Measurements from ENCODE around the gene TM4SF20. TPM values are rescaled to one million over a fixed set of nuclear protein-coding genes. Genes with fewer than 3 reads are reported as not detected.
A peak's percentile ranks its signal among the peaks of the same experiment; 100 is the strongest.

Gene TM4SF20, protein sequence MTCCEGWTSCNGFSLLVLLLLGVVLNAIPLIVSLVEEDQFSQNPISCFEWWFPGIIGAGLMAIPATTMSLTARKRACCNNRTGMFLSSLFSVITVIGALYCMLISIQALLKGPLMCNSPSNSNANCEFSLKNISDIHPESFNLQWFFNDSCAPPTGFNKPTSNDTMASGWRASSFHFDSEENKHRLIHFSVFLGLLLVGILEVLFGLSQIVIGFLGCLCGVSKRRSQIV
- not detected for total RNA-seq
- long read RNA-seq, result 0 reads

DNA sequence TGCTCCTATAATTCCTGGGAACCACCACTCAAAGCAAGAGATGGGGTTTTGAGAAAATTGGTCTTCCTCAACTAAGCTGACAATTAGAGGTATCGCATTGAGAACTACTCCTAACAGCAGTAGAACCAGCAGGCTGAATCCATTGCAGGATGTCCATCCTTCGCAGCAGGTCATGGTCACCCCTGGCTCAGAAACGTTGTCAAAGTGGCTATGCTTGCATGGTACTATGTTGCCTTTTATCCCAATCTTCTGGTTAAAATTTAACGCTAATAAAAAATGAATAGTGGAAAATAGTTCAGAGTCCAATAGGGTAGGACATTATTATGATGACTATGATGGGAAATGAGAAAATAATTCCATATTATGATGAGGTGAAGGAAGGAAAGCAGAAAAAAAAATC is at the start of gene TM4SF20:
TSS of gene TM4SF20 (minus strand) at position 212 of the 400 bp plus-strand sequence. CDS start at position 174, 38 bp downstream.
- intact Hi-C loops (cut with DNase I), result no loop called here
- ATAC-seq (ENCODE audit: poor library complexity), result no peak
- DNase-seq, result no peak

DNA sequence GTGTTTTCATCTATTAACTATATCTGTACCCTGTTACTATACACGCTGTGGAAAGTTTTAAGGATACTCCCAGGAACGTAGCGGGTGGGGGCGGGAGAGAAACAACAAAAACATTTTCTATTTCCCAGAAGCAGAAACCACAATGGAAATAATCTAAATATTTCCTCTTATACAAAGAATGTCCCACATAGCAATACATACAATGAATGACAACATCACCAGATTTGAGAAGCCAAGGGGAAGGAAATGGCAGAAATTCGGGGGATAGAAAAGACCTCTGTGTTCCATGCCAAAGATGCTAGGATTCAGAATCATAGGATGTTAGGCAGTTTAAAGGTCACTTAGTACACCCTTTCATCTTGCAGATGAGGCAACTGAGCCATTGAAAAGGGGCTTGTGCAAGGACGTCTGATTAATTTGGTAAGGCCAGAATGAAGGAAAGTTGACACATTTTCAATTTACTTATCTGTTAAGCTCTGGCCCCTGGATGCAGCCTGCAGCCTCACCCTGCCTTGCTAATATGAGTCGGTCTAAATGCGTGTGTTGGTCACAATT is 49.7 kb upstream of the TM4SF20 start:
- DNase-seq, result no peak
- ATAC-seq (ENCODE audit: poor library complexity), result no peak
- intact Hi-C loops (cut with DNase I), result no loop called here

DNA sequence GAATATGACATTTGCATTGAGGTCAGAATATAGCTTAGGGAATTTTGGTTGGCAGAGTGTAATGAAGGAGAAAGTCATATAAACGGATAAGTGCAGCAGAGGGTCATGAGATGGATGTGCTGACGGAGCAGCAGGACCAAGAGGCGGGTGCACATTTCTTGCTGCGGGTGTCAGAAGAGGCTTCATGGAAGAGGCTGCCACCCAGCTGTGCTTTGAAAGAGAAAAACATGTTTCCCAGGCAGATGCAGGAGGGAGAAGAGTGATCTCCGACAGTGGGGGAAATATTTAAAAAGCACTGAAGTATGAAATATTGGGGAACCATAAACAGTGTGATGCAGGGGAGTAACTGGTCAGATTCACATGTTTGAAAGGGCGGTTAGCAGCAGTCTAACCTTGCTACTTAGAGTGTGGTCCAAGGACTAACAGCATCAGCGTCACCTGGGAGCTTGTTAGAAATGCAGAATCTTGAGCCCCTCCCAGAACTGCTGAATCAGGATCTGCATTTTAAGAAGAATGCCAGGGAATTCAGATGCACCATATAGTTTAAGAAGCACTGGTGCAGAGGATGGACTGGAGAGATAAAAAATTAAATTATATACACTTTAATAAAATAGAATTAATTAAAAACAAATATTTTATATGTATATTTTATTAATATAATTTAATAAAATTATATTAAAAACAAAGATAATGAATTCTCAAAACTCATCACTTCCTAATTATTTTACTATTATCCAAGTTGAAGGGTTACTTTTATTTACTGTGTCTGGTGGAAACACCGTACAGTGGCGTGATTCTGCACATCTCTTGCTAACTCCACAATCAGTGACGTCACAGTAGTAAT is 44.8 kb upstream of the TM4SF20 start:
- ATAC-seq (ENCODE audit: poor library complexity) (no peak), DNase-seq (no peak)
- intact Hi-C loops (cut with DNase I), result no loop called here

DNA sequence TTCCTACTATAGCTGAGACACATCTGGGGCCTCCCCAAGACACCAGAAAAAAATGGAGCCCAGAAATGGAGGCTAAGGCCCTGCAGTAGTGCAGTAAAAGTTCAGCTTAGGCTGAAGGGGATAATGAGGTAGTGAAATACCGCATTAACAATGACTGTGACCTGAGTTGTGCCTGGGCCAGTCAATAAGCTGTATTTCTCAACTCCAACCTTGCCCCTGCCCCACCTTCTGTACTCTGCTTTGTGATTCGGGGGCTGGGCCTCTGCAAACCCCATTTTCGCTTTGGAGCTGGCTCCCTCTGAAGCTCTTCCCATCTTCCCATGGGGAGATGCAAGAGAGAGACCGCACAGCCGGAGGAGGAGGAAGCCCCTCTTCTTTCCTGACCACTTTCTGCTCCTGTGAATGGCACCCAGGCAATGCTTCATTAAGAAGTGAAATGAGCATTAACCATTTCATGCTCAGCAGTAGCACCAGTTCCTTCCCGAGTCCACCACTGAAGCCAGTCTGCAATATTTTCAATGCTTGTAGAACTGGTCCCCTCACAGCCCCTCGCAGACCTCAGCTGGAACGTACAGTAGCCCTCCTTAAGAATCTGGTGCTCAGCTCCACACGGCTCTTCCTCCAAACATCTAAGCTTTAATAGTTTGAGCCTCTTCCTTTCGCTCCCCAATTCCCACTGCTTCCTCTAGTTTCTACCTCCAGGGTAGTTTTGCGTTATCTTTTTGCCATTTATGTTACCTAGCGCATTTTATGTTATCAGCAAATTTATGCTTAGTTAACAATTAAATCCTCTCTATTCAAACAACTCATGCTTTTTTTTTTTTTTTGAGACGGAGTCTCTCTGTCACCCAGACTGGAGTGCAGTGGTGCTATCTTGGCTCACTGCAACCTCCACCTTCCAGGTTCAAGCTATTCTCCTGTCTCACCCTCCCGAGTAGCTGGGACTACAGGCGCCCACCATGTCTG is 41.3 kb upstream of the TM4SF20 start:
- intact Hi-C loops (cut with DNase I), result no loop called here
- ATAC-seq (ENCODE audit: poor library complexity) (no peak), DNase-seq (no peak)

DNA sequence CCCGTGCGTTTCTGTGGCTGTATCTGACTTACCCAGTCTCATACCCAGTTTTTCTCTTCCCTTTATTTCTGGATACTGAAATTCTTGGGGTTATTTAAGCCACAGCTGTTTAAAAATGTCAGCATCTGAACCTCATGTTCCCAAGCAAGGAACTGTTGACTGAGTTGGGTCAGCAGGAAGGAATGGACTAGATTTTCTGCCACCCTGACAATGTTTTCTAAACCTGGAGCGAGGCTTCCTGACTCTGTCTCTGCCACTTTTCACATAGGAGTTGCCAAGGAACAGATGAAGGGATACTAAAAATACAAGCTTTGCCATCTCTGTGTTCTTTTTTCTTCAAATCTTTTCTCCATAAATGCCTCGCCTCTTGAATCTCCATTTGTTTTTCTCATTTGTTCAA is 37.6 kb upstream of the TM4SF20 start:
- DNase-seq (no peak), ATAC-seq (ENCODE audit: poor library complexity) (peak; percentile 43)
- intact Hi-C loops (cut with DNase I), result no loop called here

DNA sequence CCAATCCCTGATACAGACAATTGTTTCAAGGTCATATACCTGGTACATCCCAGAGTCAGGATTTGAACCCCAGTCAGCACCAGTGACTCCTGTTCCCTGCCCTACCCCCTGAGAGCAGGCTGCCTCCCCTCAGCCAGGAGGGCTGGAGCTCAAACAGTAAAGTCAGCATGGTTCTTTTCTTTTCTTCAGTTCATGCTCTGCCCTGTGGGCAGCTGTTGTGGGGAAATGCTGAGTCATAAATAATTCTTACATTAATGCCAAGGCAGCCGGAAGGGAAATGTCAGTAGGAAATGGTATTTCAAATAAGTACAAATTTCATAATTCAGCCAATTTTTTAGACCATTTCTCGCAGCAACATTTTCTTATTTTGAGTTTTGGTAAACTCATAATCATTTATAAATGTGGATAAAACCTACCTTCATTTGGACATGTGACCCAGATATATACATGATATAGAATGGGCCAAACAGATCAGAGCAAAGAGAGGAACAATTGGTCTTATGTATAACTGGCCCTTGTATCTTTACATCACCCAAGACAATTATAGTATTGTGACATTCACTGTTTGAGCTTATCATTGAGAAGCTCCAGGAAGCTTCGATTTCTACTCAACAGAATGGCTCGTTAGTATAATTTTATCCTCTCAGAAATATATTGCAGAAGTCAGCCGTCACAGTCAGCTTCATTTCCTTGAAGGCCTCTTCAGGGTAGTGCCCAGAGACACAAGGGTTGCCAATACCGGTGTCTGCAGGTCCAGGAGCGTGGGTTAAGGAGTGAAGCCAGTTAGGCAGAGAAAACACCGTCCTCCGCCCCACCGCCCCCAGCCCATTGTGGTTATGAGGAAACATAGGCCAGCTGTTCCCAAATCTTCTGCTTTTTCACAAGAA is 36.7 kb upstream of the TM4SF20 start:
- intact Hi-C loops (cut with DNase I), result no loop called here
- ATAC-seq (ENCODE audit: poor library complexity) (peak; percentile 89), DNase-seq (peak; percentile 74)

DNA sequence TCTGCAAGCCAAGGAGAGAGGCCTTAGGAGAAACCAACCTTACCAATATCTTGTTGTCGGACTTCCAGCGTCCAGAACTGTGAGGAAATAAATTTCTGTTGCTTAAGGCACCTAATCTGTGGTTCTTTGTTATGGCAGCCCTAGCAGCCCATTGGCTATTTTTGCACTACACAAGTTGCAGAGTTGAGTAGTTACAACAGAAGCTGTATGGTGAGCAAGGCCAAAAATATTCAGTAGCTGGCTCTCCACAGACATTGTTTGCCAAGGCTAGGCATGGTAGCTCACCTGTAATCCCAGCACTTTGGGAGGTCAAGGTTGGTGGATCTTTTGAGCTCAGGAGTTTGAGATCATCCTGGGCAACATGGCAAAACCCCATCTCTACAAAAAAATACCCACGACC is 35.7 kb upstream of the TM4SF20 start:
- no peak for DNase-seq
- intact Hi-C loops (cut with DNase I), result no loop called here

DNA sequence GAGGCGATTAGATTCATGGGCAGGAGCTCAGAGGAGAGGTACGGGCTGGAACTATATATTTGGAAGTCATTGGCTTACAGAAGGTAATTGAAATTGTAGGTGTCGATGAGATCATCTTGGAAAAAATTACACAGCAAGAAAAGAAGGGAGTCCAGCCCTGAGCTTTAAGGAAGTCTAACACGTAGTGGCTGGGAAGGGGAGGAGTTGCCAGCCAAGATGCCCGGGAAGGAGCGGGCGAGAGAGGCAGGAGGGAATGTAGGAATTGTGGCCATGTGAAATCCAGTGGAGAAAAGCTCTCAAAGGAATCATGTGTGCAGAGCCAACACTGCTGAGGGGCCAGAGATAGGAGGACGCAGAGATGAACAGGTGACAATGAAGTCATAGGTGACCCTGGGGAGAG is 34.3 kb upstream of the TM4SF20 start:
- intact Hi-C loops (cut with DNase I), result no loop called here
- no peak for ATAC-seq (ENCODE audit: poor library complexity)
- no peak for DNase-seq

More for the DNA sequence above, 35.7 kb upstream of the TM4SF20 start:
- ATAC-seq (ENCODE audit: poor library complexity), result no peak

DNA sequence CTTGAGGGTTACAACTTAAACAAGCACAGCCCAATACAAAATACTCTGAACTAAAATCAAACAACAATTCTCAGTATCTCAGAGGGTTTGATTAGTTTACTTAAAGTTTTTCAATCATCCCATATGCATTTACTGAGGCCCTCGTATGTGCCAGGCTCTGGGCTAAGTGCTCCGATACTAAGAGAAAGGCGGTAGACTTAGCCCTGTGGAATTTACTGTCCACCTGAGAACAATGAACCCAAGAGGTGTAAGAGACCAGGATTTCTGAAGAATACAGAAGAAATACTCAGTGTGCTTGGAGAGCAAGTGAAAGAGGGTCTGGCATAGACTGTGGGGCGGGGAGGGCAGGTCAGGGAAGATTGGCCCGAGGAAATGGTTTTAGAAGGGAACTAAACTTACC is 33.8 kb upstream of the TM4SF20 start:
- DNase-seq (no peak), ATAC-seq (ENCODE audit: poor library complexity) (no peak)
- intact Hi-C loops (cut with DNase I), result no loop called here

DNA sequence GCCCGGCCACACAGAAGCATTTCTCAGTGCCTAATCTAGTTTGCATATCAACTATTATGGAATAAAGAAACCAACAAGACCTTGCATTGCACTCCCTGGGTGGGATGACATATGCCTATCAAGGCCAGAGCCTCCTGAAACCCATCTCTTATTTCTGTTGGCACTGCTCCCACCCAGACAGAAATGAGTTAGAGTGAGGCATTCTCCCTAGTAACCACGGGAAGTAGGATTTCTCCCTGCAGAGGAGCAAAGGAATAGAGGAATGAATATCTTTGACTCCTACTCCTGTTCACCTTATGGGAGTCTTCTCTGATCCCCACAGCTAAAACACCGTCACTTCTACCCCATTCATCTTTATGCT is 32.9 kb upstream of the TM4SF20 start:
- intact Hi-C loops (cut with DNase I), result no loop called here
- no peak for ATAC-seq (ENCODE audit: poor library complexity)
- DNase-seq, result no peak

DNA sequence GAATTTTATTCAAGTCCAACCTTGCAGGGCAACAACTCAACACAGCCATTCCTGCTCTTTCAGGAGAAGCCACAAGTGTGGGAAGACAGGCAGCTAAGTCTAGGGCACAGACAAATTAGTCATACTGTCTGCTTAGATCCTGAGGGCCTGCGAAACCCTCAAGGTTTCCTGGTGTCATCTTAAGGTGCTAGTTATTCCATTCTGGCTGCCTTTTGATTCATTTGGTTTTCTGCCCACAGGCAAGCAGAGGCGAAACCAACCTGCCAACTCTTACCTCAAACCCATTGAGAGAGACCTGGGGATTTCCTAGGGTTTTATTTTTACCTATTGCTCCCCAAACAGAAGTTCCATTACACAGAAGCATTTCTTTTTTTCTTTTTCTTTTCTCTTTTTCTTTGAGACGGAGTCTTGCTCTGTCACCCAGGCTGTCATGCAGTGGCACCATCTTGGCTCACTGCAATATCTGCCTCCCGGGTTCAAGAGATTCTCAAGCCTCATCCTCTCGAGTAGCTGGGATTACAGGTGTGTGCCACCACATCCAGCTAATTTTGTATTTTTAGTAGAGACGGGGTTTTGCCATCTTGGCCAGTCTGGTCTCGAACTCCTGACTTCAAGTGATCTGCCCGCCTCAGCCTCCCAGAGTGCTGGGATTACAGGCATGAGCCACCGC is 32.3 kb upstream of the TM4SF20 start:
- DNase-seq, result no peak
- intact Hi-C loops (cut with DNase I), result no loop called here
- no peak for ATAC-seq (ENCODE audit: poor library complexity)

DNA sequence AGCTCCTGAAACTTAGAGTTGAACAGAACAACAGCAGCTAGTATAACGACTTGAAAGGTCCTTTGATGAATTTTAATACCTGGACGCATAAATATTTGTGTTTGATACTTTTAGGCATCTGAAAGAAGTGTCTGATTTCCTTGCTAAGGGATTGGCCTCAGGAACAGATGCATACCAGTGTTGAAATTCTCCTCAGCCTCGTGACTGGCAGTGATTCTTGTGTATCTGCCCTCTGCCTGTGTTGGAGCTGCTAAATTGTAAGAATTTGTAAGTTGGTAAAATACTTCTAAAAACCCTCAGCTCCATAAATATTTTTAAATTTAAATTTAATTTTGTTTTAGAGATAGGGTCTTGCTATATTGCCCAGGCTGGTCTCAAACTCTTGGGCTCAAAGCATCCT is 31.1 kb upstream of the TM4SF20 start:
- intact Hi-C loops (cut with DNase I), result no loop called here
- ATAC-seq (ENCODE audit: poor library complexity) (no peak), DNase-seq (no peak)

DNA sequence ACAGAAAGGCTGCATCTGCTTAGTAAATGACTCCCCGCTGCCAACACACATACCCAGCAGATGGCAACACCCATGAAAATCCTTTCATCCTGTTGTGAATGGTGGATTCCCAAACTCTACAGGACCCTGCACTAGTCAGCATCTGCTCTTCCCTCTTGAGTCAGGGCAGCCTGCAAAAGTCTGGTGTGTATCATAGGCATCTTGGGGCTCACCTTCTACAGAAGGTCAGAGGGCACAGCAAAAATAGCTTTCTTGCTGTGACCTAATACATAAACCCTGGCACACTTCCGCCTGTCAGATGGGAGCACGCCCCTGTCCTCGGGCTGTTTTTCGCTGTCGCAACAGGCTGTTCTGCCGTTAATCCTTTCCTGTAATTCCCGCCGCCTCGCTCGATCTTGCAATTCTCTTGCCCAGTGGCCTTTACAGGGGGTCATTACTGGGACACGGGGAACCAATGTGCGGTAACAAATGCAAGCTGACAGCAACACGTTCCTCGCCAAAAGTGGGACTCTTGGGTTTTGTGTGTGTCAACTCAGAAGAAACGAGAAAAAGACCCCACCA is 28.6 kb upstream of the TM4SF20 start:
- intact Hi-C loops (cut with DNase I), result loop anchor here (5.0 kb wide), 1 partner anchor 360 kb away; no protein-coding TSS in a partner anchor
- ATAC-seq (ENCODE audit: poor library complexity) (peak; percentile 57), DNase-seq (peak; percentile 84)

DNA sequence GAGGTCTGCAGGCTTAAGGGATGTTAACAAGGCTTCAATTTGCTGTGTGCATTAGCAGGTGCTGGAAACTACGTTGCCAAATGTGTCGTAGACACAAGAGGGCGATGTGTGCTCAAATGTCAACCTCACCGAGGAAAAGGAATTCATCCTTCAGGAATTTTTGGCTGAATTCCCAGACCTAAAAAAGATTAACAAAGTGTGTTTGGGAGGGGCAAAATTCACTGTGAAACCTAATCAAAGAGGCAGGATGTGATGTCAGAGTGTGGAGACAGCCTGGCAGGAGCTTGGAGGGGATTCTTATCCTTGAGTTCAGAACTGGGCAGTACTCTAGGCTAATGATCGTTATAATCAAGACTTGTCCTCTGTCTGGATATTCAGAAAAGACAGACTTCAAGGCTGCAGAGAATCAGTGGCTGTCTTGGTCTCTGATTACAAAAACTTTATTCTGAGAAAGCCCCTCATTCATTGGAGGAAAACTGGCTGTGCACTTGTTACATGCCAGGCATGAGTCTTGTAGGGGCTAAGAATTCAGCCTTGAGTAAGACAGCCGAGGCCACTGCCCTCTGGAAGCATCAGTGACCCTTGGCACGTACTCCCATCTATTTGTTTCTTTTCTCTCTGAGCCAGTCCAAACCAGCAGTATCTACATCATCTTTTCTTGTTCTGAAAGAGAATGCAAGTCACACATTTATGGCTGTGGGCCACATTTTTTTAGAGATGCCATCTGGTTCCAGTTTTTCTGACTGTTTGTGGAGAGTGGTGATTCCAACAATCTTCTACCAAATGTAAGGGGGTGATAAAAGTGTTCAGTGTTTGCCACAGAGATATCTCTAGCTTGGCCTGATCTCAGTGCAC is 27.3 kb upstream of the TM4SF20 start:
- ATAC-seq (ENCODE audit: poor library complexity), result peak; percentile 87
- intact Hi-C loops (cut with DNase I), result loop anchor here (5.0 kb wide), 1 partner anchor 361 kb away; no protein-coding TSS in a partner anchor
- peak; percentile 67 for DNase-seq

DNA sequence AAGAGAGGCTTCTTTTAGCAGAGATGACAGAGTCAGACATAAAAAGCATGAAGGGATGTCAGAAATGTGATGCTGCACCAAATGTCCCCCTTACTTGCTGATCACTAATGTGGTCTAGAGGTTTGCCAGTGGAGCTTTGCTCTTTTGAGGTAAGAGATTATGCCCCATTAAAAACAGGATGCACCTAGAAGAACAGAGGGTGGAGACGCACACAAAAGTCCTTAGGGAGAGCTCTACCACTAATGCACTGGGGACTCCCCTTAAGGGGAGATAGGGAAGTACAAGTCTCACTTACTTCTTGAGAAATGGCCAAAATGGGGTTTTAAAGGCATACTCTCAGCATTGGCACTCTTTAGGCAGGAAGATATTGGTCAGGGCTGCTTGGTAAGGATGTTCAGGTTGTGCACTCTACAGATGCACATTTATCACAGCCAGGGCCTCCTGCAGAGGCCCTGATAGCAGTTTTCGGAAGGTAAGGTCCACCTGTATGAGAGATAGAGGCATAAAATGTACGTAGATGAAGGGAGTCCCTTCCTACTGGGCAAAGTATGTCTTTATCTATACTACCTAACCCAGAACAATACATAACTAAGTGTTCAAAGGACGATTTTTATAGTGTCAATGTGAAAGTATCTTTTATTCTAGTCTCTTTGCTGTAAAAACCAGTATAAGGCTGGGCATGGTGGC is 25.6 kb upstream of the TM4SF20 start:
- no peak for ATAC-seq (ENCODE audit: poor library complexity)
- intact Hi-C loops (cut with DNase I), result loop anchor here (5.0 kb wide), 1 partner anchor 363 kb away; no protein-coding TSS in a partner anchor
- no peak for DNase-seq

DNA sequence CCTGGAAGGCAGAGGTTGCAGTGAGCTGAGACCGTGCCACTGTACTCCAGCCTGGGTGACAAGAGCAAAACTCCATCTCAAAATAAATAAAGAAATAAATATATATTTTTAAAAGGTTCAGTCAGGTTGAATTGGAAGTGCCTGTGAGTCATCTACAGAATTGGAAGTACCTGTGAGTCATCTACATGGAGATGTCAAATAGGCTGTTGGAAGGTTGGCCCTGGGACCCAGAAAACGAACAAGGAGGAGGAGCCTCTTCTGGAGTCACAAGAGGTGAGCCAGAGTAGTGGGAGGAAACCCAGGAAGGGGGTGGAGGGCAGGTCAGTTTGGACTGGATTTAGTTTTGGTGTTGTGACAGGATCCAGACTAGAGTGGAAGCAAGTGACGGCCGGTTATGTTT is 23.9 kb upstream of the TM4SF20 start:
- no peak for DNase-seq
- intact Hi-C loops (cut with DNase I), result no loop called here
- ATAC-seq (ENCODE audit: poor library complexity), result no peak
